NCI-H2171 treated with DMSO at 0.1 percent for 48 hours (cell line): ENCODE results near the gene COL5A2.

Experiments
- DNase-seq: peaks from one replicate; lab custom pipeline; 2025; lab: John Stamatoyannopoulos, UW

COL5A2 gene

DNA sequence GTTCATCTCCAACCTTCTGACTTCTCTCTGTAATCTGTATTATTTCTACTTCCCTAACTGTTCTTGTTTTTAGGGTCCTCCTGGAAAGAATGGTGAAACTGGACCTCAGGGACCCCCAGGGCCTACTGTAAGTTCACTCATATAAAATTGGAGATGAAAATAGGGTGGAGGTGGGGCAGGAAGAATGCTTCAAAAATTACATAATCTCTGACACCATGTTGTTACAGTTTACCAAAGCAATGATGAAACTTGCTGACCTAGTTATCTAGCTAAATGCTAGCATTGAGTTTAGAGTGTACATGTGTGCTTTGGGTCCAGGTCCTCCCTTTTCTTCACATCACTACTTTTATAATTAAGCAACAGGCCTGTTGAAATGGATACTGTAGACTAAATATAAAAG lies 182.3 kb downstream of the COL5A2 start:
- no peak for DNase-seq

DNA sequence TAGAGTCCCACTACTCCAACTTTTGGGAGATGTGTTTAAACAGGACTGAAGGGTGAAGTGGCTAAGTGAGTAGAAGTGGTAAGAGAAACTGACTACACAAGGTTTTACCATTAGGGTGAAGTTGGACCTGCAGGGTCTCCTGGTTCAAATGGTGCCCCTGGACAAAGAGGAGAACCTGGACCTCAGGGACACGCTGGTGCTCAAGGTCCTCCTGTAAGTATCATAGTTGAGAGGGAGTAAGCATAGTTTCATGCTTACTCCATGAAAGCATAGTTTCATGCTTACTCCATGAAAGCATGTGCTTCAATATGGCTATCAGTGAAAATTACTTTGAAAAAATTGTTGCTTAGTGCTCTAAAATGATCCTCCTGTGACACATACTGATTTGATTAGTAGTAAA lies 186.3 kb downstream of the COL5A2 start:
- DNase-seq, result no peak

DNA sequence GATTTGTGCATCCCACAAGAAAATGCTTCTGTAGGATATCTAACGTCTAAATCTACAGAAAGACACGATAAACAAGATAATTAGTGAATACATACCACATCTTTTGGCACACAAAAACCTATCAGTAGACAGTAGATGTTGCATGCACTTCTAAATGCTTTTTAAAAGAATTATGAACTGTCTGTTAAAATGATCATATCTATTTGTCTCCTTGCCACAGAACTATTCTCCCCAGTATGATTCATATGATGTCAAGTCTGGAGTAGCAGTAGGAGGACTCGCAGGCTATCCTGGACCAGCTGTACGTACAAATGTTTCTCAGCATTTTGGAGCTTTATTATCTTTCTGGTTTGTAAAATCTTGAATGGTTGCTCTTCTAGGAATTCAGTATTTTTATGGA lies 192.7 kb downstream of the COL5A2 start:
- DNase-seq, result no peak

GRCh38 chr2:188984680-188985079 lies 194.9 kb downstream of the COL5A2 start:
- no peak for DNase-seq

DNA sequence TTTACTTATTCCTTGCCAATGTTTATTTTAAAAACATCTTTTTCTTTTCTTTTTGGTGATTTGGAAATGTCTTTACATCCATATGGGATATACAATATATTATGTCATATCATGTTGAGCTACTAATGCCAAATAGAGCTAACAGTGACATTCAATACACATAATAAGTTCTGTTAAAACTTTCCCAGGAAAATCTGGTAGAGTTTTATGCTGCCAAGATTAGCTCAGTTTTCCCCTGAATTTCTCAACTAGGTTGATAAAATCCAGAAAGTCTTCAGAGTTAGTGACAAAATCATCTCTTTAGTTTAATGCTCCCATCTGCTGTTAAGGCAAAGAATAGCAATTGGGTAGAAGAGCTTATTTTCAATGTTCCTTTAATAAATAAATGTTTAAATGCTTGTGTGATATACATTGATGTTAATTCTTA lies 195.5 kb downstream of the COL5A2 start:
- DNase-seq, result no peak

- DNase-seq, result no peak
Observed at GRCh38 chr2:188983427-188984064, 196.0 kb downstream of the COL5A2 start.
